Measurements from ENCODE around the gene GAS5.

- TF ChIP-seq CTCF (conservative IDR thresholded peaks at IDR 0.05; ENCODE audit: low read length) (no peak), EZH2phosphoT487 (IDR thresholded peaks at IDR 0.05; ENCODE audit: borderline replicate concordance, low read depth, low read length) (no peak)
These were observed 49.3 kb downstream of the GAS5 start for GRCh38 chr1:173818459-173818858.
